Skeletal muscle satellite cell (primary cell): Measurements from ENCODE around the gene ITGA11.

Source experiments
- H3K27me3 ChIP-seq: 2 replicates; pipeline ENCODE4 v1.7.0; 2013; ENCODE audit warnings: low read length; ENCODE audit not compliant: control insufficient read depth, insufficient read depth
- H3K36me3 ChIP-seq: 2 replicates; pipeline ENCODE4 v1.7.0; 2013; ENCODE audit warnings: mild to moderate bottlenecking, control low read depth, low read length; ENCODE audit not compliant: insufficient read depth
- H3K4me1 ChIP-seq: 2 replicates; pipeline ENCODE4 v1.7.0; 2013; ENCODE audit warnings: low read length; ENCODE audit not compliant: control insufficient read depth, insufficient read depth
- H3K4me2 ChIP-seq: 2 replicates; pipeline ENCODE4 v1.7.0; 2013; ENCODE audit warnings: mild to moderate bottlenecking, low read length
- H3K4me3 ChIP-seq: 2 replicates; pipeline ENCODE4 v1.7.0; 2013; ENCODE audit warnings: low read length
- H3K9ac ChIP-seq: 2 replicates; pipeline ENCODE4 v1.7.0; 2013; ENCODE audit warnings: mild to moderate bottlenecking, low read depth, low read length, moderate library complexity
- H3K9me3 ChIP-seq: replicated peaks from 2 replicates; pipeline ENCODE4 v1.7.0; 2013; ENCODE audit warnings: mild to moderate bottlenecking, control low read depth, low read length

The ITGA11 gene

GRCh38 chr15:68256675-68257450 lies 175.1 kb downstream of the ITGA11 start:
- Histone ChIP-seq H3K36me3 (no peaks in the 10 kb centered on the region), H3K9ac (peak overlapping the region; percentile 73), H3K4me2 (peak overlapping the region; percentile 90), H3K9me3 (no peaks in the 10 kb centered on the region), H3K4me1 (peaks cover 13% of the 10 kb centered on the region), H3K4me3 (peak overlapping the region; percentile 71), H3K27me3 (peaks cover 1% of the 10 kb centered on the region)

GRCh38 chr15:68252925-68253534 lies 178.9 kb downstream of the ITGA11 start:
- no peaks in the 10 kb centered on the region for H3K36me3 ChIP-seq
- no peak overlapping the region for H3K4me3 ChIP-seq
- H3K4me1 ChIP-seq: peaks cover 9% of the 10 kb centered on the region
- no peak overlapping the region for H3K9ac ChIP-seq
- H3K27me3 ChIP-seq: no peaks in the 10 kb centered on the region
- H3K4me2 ChIP-seq: no peak overlapping the region
- no peaks in the 10 kb centered on the region for H3K9me3 ChIP-seq

- no peaks in the 10 kb centered on the region for H3K4me1 ChIP-seq
- H3K36me3 ChIP-seq: no peaks in the 10 kb centered on the region
- no peaks in the 10 kb centered on the region for H3K9me3 ChIP-seq
- no peak overlapping the region for H3K9ac ChIP-seq
- H3K4me3 ChIP-seq: no peak overlapping the region
- no peaks in the 10 kb centered on the region for H3K27me3 ChIP-seq
- H3K4me2 ChIP-seq: no peak overlapping the region
These were observed 182.8 kb downstream of the ITGA11 start for GRCh38 chr15:68249058-68249713.
